Panc1 (cell line): ENCODE results near the gene KATNAL2. TPM values are rescaled to one million over a fixed set of nuclear protein-coding genes. Genes with fewer than 3 reads are reported as not detected.

Experiments used
- ATAC-seq: fragments of 200-7000 bp; cut with Tn5 transposase; 2 replicates; pipeline ENCODE4 v1.9.1; 2020; ENCODE audit warnings: mild to moderate bottlenecking, moderate library complexity
- Bru-seq: library from RNA; stranded (reverse); fragments of 400-500 nt; gene quantifications from one replicate; lab custom pipeline; 2021; lab: Mats Ljungman, UMichigan
- BruChase-seq, 2 experiments: library from RNA; stranded (reverse); fragments of 400-500 nt; gene quantifications; one replicate each; lab custom pipeline; 2021; lab: Mats Ljungman, UMichigan
- BruUV-seq: library from RNA; stranded (reverse); fragments of 400-500 nt; replicated peaks from 2 replicates; lab custom pipeline; 2021; lab: Mats Ljungman, UMichigan
- CTCF ChIA-PET: fragments of 300-600 bp; sonication (Branson Sonifier 250); formaldehyde crosslinking; loops from one replicate; lab custom pipeline; 2022; ENCODE audit warnings: antibody characterized with exemption; lab: Charles Lee
- POLR2A ChIA-PET: fragments of 300-600 bp; sonication (Branson Sonifier 250); formaldehyde crosslinking; loops from one replicate; lab custom pipeline; 2022; ENCODE audit warnings: antibody characterized with exemption; lab: Charles Lee
- DNase-seq: peaks from one replicate; pipeline ENCODE4 v3.0.0-alpha.2; 2010; ENCODE audit warnings: low read depth, low spot score
- H3K27ac ChIP-seq: 2 replicates; pipeline ENCODE4 v1.5.1; 2011; ENCODE audit warnings: mild to moderate bottlenecking, low read length, inconsistent platforms
- H3K27me3 ChIP-seq: fragments of 200-500 bp; sonication (Bioruptor generic); 2 replicates; pipeline ENCODE4 v1.6.0; 2014; ENCODE audit warnings: low read length, inconsistent platforms; ENCODE audit not compliant: control insufficient read depth, insufficient read depth
- H3K36me3 ChIP-seq: fragments of 200-500 bp; sonication (Bioruptor generic); 2 replicates; pipeline ENCODE4 v1.5.1; 2014; ENCODE audit warnings: inconsistent platforms, mild to moderate bottlenecking, low read length, moderate library complexity; ENCODE audit not compliant: control insufficient read depth, insufficient read depth
- H3K4me1 ChIP-seq: 2 replicates; pipeline ENCODE4 v1.5.1; 2011; ENCODE audit warnings: inconsistent platforms, mild to moderate bottlenecking, low read length, moderate library complexity; ENCODE audit not compliant: control insufficient read depth, insufficient read depth
- H3K4me3 ChIP-seq, 2 experiments: 2 replicates each; pipeline ENCODE4 v1.5.1; 2011 to 2012; ENCODE audit warnings: low read depth in 2 of 2, low read length in 2 of 2, mild to moderate bottlenecking in 2 of 2, inconsistent platforms in 1 of 2, moderate library complexity in 1 of 2
- H3K9me3 ChIP-seq: fragments of 200-500 bp; sonication (Bioruptor generic); 2 replicates; pipeline ENCODE4 v1.5.1; 2014; ENCODE audit warnings: low read depth, mild to moderate bottlenecking, inconsistent platforms, low read length, moderate library complexity; ENCODE audit not compliant: control insufficient read depth, insufficient read depth
- POLR2AphosphoS5 ChIP-seq: IDR thresholded peaks from 2 replicates; pipeline ENCODE4 v1.6.1; 2012; ENCODE audit warnings: mild to moderate bottlenecking, low read depth, low read length, moderate library complexity
- SIN3A ChIP-seq: IDR thresholded peaks from 2 replicates; pipeline ENCODE4 v1.6.1; 2012; ENCODE audit warnings: low read depth, mild to moderate bottlenecking, low read length, moderate library complexity, borderline replicate concordance; ENCODE audit not compliant: insufficient read depth
- TCF7L2 ChIP-seq: IDR thresholded peaks from 2 replicates; pipeline ENCODE4 v1.6.1; 2011; ENCODE audit warnings: mild to moderate bottlenecking, low read depth, low read length, inconsistent platforms
- in situ Hi-C: cut with HindIII; loops from 2 replicates; pipeline ENCODE4 v1.10.0; 2016; ENCODE audit warnings: low sequenced_read_pairs, low pct_unique_long_range_greater_than_20kb
- intact Hi-C: fragments of 100-400 bp; cut with micrococcal nuclease; formaldehyde crosslinking; loops from one replicate; pipeline ENCODE4 v1.10.0; 2022; ENCODE audit not compliant: unreplicated experiment
- long read RNA-seq: library from polyadenylated mRNA; unstranded; transcript quantifications from one replicate; pipeline ENCODE4 v2.0.0, GENCODE V29; 2021; ENCODE audit not compliant: unreplicated experiment
- polyA plus RNA-seq: library from polyadenylated mRNA; unstranded; fragments of >200 nt; gene quantifications from one replicate; pipeline ENCODE4 v1.2.1, GENCODE V29; 2012; ENCODE audit warnings: missing spikeins; ENCODE audit not compliant: insufficient read length
- total RNA-seq: library from RNA; stranded (reverse); gene quantifications from one replicate; pipeline ENCODE4 v1.2.1, GENCODE V29; 2021; ENCODE audit not compliant: unreplicated experiment
- TF ChIP-seq, protein P1 (sequence below): fragments of 450-650 bp; IDR thresholded peaks from 2 replicates; pipeline ENCODE4 v1.5.1; 2017; ENCODE audit warnings: mild to moderate bottlenecking
- TF ChIP-seq, protein P2 (sequence below), 2 experiments: IDR thresholded peaks; 2 replicates each; pipeline ENCODE4 v1.6.1; 2011 to 2012; ENCODE audit warnings: low read depth in 2 of 2, control low read depth in 1 of 2, low read length in 1 of 2, mild to moderate bottlenecking in 1 of 2, moderate library complexity in 1 of 2; ENCODE audit not compliant: insufficient read depth in 1 of 2

Gene KATNAL2, protein sequence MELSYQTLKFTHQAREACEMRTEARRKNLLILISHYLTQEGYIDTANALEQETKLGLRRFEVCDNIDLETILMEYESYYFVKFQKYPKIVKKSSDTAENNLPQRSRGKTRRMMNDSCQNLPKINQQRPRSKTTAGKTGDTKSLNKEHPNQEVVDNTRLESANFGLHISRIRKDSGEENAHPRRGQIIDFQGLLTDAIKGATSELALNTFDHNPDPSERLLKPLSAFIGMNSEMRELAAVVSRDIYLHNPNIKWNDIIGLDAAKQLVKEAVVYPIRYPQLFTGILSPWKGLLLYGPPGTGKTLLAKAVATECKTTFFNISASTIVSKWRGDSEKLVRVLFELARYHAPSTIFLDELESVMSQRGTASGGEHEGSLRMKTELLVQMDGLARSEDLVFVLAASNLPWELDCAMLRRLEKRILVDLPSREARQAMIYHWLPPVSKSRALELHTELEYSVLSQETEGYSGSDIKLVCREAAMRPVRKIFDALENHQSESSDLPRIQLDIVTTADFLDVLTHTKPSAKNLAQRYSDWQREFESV
- 2.6 TPM for total RNA-seq
- polyA plus RNA-seq: 2.4 TPM
- percentile 41 among the genes with signal in this experiment for Bru-seq, nascent RNA
- BruChase-seq, experiment 1, labeled RNA remaining after a 2-hour chase: percentile 46 among the genes with signal in this experiment
- BruChase-seq, experiment 2, labeled RNA remaining after a 6-hour chase: percentile 47 among the genes with signal in this experiment
- long read RNA-seq, partial matches to known transcripts: 2 of 11 reads
- long read RNA-seq, other reads (novel, unspliced or antisense): 9 of 11 reads

DNA sequence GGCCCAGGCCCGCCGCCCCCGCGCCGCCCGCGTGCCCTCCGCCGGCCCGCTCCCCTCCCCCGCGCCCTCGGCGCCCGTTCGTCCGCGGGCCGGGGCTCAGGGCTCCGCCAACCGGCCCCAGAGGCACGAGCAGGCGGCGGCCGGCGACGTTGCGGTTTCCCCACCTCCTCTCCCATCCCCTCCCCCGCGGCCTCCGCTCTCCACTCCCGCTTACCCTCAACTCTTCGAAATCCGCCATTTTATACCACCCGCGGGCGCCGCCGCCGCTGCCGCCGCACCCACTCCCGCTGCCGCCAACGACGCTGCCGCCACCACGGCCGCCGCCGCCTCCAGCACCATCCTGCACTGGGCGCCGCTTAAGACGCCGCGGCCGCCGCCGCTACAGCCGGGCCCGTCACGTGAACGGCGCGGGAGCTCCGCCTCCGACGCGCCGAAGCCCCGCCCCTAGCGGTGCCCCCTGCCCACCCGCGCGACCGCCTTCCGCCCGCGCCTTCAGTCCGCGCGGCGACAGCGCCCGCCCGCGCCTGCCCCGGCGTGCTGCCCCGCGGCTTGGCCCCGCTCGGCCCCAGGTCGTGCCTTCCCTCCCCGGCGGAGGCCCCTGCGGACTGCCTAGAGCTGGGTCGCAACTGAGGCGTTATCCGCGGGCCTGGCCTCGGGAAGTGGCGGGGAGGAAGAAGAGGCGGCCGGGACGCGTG is at the start of gene KATNAL2, which contains the start of gene PIAS2:
KATNAL2 (plus strand) TSS at position 495 of the 695 bp plus-strand sequence. CDS start 29,271 bp downstream, outside the sequence.
PIAS2 (minus strand) TSS at position 400 of the 695 bp plus-strand sequence; CDS start at position 238, 162 bp downstream.
- TF ChIP-seq, protein P1, sequence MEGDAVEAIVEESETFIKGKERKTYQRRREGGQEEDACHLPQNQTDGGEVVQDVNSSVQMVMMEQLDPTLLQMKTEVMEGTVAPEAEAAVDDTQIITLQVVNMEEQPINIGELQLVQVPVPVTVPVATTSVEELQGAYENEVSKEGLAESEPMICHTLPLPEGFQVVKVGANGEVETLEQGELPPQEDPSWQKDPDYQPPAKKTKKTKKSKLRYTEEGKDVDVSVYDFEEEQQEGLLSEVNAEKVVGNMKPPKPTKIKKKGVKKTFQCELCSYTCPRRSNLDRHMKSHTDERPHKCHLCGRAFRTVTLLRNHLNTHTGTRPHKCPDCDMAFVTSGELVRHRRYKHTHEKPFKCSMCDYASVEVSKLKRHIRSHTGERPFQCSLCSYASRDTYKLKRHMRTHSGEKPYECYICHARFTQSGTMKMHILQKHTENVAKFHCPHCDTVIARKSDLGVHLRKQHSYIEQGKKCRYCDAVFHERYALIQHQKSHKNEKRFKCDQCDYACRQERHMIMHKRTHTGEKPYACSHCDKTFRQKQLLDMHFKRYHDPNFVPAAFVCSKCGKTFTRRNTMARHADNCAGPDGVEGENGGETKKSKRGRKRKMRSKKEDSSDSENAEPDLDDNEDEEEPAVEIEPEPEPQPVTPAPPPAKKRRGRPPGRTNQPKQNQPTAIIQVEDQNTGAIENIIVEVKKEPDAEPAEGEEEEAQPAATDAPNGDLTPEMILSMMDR: no peak
- TF ChIP-seq, protein P2, sequence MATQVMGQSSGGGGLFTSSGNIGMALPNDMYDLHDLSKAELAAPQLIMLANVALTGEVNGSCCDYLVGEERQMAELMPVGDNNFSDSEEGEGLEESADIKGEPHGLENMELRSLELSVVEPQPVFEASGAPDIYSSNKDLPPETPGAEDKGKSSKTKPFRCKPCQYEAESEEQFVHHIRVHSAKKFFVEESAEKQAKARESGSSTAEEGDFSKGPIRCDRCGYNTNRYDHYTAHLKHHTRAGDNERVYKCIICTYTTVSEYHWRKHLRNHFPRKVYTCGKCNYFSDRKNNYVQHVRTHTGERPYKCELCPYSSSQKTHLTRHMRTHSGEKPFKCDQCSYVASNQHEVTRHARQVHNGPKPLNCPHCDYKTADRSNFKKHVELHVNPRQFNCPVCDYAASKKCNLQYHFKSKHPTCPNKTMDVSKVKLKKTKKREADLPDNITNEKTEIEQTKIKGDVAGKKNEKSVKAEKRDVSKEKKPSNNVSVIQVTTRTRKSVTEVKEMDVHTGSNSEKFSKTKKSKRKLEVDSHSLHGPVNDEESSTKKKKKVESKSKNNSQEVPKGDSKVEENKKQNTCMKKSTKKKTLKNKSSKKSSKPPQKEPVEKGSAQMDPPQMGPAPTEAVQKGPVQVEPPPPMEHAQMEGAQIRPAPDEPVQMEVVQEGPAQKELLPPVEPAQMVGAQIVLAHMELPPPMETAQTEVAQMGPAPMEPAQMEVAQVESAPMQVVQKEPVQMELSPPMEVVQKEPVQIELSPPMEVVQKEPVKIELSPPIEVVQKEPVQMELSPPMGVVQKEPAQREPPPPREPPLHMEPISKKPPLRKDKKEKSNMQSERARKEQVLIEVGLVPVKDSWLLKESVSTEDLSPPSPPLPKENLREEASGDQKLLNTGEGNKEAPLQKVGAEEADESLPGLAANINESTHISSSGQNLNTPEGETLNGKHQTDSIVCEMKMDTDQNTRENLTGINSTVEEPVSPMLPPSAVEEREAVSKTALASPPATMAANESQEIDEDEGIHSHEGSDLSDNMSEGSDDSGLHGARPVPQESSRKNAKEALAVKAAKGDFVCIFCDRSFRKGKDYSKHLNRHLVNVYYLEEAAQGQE (IDR thresholded peaks at IDR 0.05; ENCODE audit: insufficient read depth in 1 of 2, low read depth in 2 of 2, low read length in 1 of 2): no peak
- no peak for TF ChIP-seq SIN3A
- TF ChIP-seq TCF7L2: peak; percentile 34; the same call in 1 of the 2 replicates
- TF ChIP-seq POLR2AphosphoS5: peak; percentile 40; the same call in 1 of the 2 replicates
- peak within 1 kb of the TSS; percentile 76 to 85 for H3K4me3 ChIP-seq
- H3K4me1 ChIP-seq: peaks cover 12% of the 10 kb centered on the region
- in situ Hi-C loops: no loop called here
- H3K27ac ChIP-seq: peak within 1 kb of the TSS; percentile 89
- H3K9me3 ChIP-seq: no peaks in the 10 kb centered on the region
- no peaks in the 10 kb centered on the region for H3K27me3 ChIP-seq
- H3K36me3 ChIP-seq: no peaks in the 10 kb centered on the region; the same call in 1 of the 2 replicates
- CTCF ChIA-PET: interaction anchor here (0.8 kb wide), 1 partner anchor 150 kb away, joined by 4 read pairs; no protein-coding TSS in a partner anchor
- peak; percentile 96 for ATAC-seq
- no TSS peak for BruUV-seq
- POLR2A ChIA-PET: interaction anchor here (0.7 kb wide), 1 partner anchor 285 kb away, joined by 3 read pairs; no protein-coding TSS in a partner anchor
- intact Hi-C loops: no loop called here
- DNase-seq: no peak

DNA sequence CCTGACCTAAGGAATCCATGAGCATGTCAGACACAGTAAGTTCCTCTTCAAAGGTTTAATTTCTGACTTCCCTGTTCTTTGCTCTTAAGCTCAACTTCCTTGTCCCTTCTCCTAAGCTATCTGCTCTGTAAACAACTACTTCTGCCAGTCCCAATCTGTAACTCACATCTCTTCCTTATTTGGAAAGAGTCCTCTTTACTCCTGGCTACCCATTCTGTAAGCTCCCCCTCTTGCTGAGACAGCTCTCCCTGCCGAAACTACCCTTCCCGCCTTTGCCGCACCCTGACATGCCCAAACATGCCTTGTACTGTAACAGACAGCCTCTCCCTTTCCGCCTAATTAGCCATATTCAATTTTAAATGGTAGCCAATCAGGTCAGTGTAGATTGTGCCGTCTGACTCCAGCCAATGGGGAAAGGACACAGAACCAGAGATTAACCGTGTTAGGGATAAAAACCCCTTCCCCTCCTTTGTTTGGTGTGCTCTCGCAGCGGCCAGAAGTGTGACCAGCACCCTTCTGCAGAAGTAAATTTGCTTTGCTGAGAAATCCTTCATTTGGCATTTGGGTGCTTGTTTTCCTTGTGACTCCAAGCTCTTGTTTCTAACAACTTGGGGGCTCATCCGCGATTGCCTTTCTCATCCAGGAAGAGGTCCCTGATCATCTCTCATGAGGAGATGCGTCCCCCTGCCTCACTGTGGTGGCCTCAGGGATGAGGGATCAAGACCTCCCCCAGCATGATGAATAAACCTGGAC is 49.1 kb upstream of the KATNAL2 start:
- DNase-seq: no peak

More for the DNA sequence above, 49.1 kb upstream of the KATNAL2 start:
- H3K9me3 ChIP-seq: no peaks in the 10 kb centered on the region
- H3K4me1 ChIP-seq: no peaks in the 10 kb centered on the region
- H3K36me3 ChIP-seq: no peaks in the 10 kb centered on the region
- no TSS peak for BruUV-seq
- no peaks in the 10 kb centered on the region for H3K27me3 ChIP-seq
- in situ Hi-C loops: no loop called here
- H3K4me3 ChIP-seq: no peak overlapping the region
- ChIA-PET POLR2A (no interaction called here), CTCF (no interaction called here)
- TF ChIP-seq TCF7L2 (no peak), SIN3A (no peak), POLR2AphosphoS5 (no peak)
- TF ChIP-seq, protein P1: no peak
- TF ChIP-seq, protein P2 (IDR thresholded peaks at IDR 0.05; ENCODE audit: insufficient read depth in 1 of 2, low read depth in 2 of 2, low read length in 1 of 2): no peak
- no peak for ATAC-seq
- intact Hi-C loops: no loop called here
- H3K27ac ChIP-seq: no peak overlapping the region
